Osteocyte (in vitro differentiated cells): ENCODE measurements around the gene HIC1. TPM values are rescaled to one million over a fixed set of nuclear protein-coding genes. Genes with fewer than 3 reads are reported as not detected.

Source experiments
- DNase-seq: peaks from one replicate; pipeline ENCODE4 v3.0.0; 2021; ENCODE audit warnings: mixed read lengths; ENCODE audit not compliant: unreplicated experiment; ENCODE audit errors: extremely low spot score
- H3K27ac Mint-ChIP-seq: one replicate; pipeline ENCODE4 v1.8.0; 2021; ENCODE audit warnings: mild to moderate bottlenecking, mixed read lengths; ENCODE audit not compliant: unreplicated experiment
- H3K27me3 Mint-ChIP-seq: one replicate; pipeline ENCODE4 v1.8.0; 2021; ENCODE audit warnings: mixed read lengths; ENCODE audit not compliant: unreplicated experiment
- H3K36me3 Mint-ChIP-seq: one replicate; pipeline ENCODE4 v1.8.0; 2021; ENCODE audit warnings: mixed read lengths; ENCODE audit not compliant: unreplicated experiment
- H3K4me1 Mint-ChIP-seq: one replicate; pipeline ENCODE4 v1.8.0; 2021; ENCODE audit warnings: mixed read lengths; ENCODE audit not compliant: unreplicated experiment
- H3K4me3 Mint-ChIP-seq: one replicate; pipeline ENCODE4 v1.8.0; 2021; ENCODE audit warnings: mild to moderate bottlenecking, moderate library complexity, mixed read lengths; ENCODE audit not compliant: unreplicated experiment
- H3K9me3 Mint-ChIP-seq: one replicate; pipeline ENCODE4 v1.8.0; 2021; ENCODE audit warnings: mixed read lengths; ENCODE audit not compliant: unreplicated experiment
- CTCF ChIP-seq: fragments of 200-600 bp; sonication (generic); IDR thresholded peaks from 2 replicates; pipeline ENCODE4 v1.5.0; 2021; ENCODE audit warnings: antibody characterized with exemption, mild to moderate bottlenecking, moderate library complexity
- total RNA-seq: library from RNA; stranded (reverse); gene quantifications from 2 replicates; pipeline ENCODE4 v1.2.1, GENCODE V29; 2021

Gene HIC1
- total RNA-seq, 1 donor from 2014 or later = 3.3 TPM

GRCh38 chr17:2023256-2023655, 31.6 kb upstream of the HIC1 start:
- H3K9me3 Mint-ChIP-seq = no peaks in the 10 kb centered on the region
- peaks cover 39% of the 10 kb centered on the region for H3K4me1 Mint-ChIP-seq
- H3K27me3 Mint-ChIP-seq = peaks cover 37% of the 10 kb centered on the region
- no peak overlapping the region for H3K27ac Mint-ChIP-seq
- DNase-seq = no peak
- H3K4me3 Mint-ChIP-seq = peak overlapping the region; percentile 52
- no peak for TF ChIP-seq CTCF
- H3K36me3 Mint-ChIP-seq = no peaks in the 10 kb centered on the region

GRCh38 chr17:2023692-2024571, 31.0 kb upstream of the HIC1 start:
- no peak for TF ChIP-seq CTCF
- Mint-ChIP-seq H3K27ac (no peak overlapping the region), H3K9me3 (no peaks in the 10 kb centered on the region), H3K4me1 (peaks cover 35% of the 10 kb centered on the region), H3K27me3 (peaks cover 30% of the 10 kb centered on the region), H3K4me3 (peak overlapping the region; percentile 74), H3K36me3 (no peaks in the 10 kb centered on the region)
- DNase-seq = no peak

GRCh38 chr17:2024572-2025219, 30.2 kb upstream of the HIC1 start:
- DNase-seq = no peak
- peaks cover 32% of the 10 kb centered on the region for H3K4me1 Mint-ChIP-seq
- no peaks in the 10 kb centered on the region for H3K36me3 Mint-ChIP-seq
- no peak for TF ChIP-seq CTCF
- H3K9me3 Mint-ChIP-seq = no peaks in the 10 kb centered on the region
- H3K27me3 Mint-ChIP-seq = peaks cover 23% of the 10 kb centered on the region
- no peak overlapping the region for H3K27ac Mint-ChIP-seq
- peak overlapping the region; percentile 61 for H3K4me3 Mint-ChIP-seq

GRCh38 chr17:2025220-2025621, 29.7 kb upstream of the HIC1 start, which contains the start of gene RTN4RL1:
Gene RTN4RL1 (minus strand): TSS chr17:2025334. CDS start chr17:2024865, 469 bp downstream.
- peaks cover 17% of the 10 kb centered on the region for H3K27me3 Mint-ChIP-seq
- peaks cover 27% of the 10 kb centered on the region for H3K4me1 Mint-ChIP-seq
- no peaks in the 10 kb centered on the region for H3K36me3 Mint-ChIP-seq
- TF ChIP-seq CTCF = no peak
- no peak for DNase-seq
- no peak within 1 kb of the TSS for H3K27ac Mint-ChIP-seq
- H3K4me3 Mint-ChIP-seq = peak within 1 kb of the TSS; percentile 74
- H3K9me3 Mint-ChIP-seq = no peaks in the 10 kb centered on the region

- no peaks in the 10 kb centered on the region for H3K9me3 Mint-ChIP-seq
- H3K4me3 Mint-ChIP-seq = peak overlapping the region; percentile 72
- no peaks in the 10 kb centered on the region for H3K36me3 Mint-ChIP-seq
- H3K27me3 Mint-ChIP-seq = peaks cover 16% of the 10 kb centered on the region
- TF ChIP-seq CTCF = peak; percentile 77
- no peak overlapping the region for H3K27ac Mint-ChIP-seq
- H3K4me1 Mint-ChIP-seq = peaks cover 23% of the 10 kb centered on the region
- DNase-seq = no peak
These were observed 29.1 kb upstream of the HIC1 start for GRCh38 chr17:2025622-2026309.
